Activated naive CD4-positive, alpha-beta T cell treated with anti-CD3 and anti-CD28 coated beads, Interleukin-2, amount 10 ng/mL, durations not matched to agents 7 days and 5 days (primary cell): ENCODE results near the gene NCAPH2.
A peak's percentile ranks its signal among the peaks of the same experiment; 100 is the strongest.

Experiments used
- CTCF ChIA-PET: fragments of 350-600 bp; sonication (Branson Sonifier 250); formaldehyde crosslinking; loops from one replicate; lab custom pipeline; 2021; ENCODE audit warnings: antibody characterized with exemption; lab: Charles Lee
- DNase-seq: peaks from one replicate; pipeline ENCODE4 v3.0.0-alpha.2; 2020
- H3K27ac Mint-ChIP-seq: one replicate; pipeline ENCODE4 v1.8.0; 2021; ENCODE audit warnings: mild to moderate bottlenecking, moderate library complexity, mixed read lengths
- H3K27me3 Mint-ChIP-seq: one replicate; pipeline ENCODE4 v1.8.0; 2021; ENCODE audit warnings: mild to moderate bottlenecking, mixed read lengths
- H3K36me3 Mint-ChIP-seq: one replicate; pipeline ENCODE4 v1.8.0; 2021; ENCODE audit warnings: mixed read lengths
- H3K4me1 Mint-ChIP-seq: one replicate; pipeline ENCODE4 v1.8.0; 2021; ENCODE audit warnings: mixed read lengths
- H3K4me3 Mint-ChIP-seq: one replicate; pipeline ENCODE4 v1.8.0; 2021; ENCODE audit warnings: mild to moderate bottlenecking, moderate library complexity, mixed read lengths
- H3K9me3 Mint-ChIP-seq: one replicate; pipeline ENCODE4 v1.8.0; 2021; ENCODE audit warnings: mixed read lengths

The NCAPH2 gene

DNA sequence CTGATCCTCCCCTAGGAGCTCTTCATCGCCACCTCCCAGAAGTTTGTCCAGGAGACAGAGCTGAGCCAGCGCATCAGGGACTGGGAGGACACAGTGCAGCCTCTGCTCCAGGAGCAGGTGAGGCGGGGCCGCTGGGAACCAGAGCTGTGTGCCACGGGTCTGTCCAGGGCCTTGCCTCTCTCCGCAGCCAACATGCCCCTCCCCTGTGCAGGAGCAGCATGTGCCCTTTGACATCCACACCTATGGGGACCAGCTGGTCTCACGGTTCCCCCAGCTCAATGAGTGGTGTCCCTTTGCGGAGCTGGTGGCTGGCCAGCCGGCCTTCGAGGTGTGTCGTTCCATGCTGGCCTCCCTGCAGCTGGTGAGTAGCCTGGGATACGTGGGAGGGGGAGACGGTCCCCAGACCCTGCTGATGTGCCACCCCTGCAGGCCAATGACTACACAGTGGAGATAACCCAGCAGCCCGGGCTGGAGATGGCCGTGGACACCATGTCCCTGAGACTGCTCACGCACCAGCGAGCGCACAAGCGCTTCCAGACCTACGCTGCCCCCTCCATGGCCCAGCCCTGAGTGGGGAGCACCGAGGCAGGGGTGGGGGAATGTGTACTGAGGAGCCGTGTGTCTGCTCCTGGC is 14.9 kb downstream of the NCAPH2 start:
- Mint-ChIP-seq H3K4me1 (peaks cover 24% of the 10 kb centered on the region), H3K9me3 (no peaks in the 10 kb centered on the region), H3K4me3 (peak overlapping the region; percentile 37), H3K27me3 (no peaks in the 10 kb centered on the region), H3K36me3 (peaks cover 18% of the 10 kb centered on the region), H3K27ac (no peak overlapping the region)
- CTCF ChIA-PET = interaction anchor here (1.1 to 1.6 kb wide), 2 partner anchors 14 to 98 kb away, joined by 4 read pairs; no protein-coding TSS in a partner anchor
- DNase-seq = no peak

DNA sequence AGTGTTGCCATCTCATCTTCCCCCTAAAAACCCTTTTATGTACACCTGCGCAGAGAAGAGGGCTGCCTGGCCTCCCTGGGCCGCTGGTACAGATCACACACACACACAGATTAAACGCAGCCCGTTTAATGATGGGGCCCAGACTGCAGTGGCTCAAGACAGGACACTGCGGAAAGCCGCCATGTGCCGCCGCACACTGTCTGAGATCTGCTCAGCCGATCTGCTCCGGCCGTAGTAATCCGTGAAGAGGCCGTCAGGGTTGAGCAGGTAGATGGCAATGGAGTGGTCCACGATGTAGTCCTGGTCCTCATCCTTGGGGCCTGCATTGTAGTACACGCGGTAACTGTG is 15.4 kb downstream of the NCAPH2 start:
- peaks cover 29% of the 10 kb centered on the region for H3K4me1 Mint-ChIP-seq
- H3K27me3 Mint-ChIP-seq = no peaks in the 10 kb centered on the region
- peak overlapping the region; percentile 33 for H3K4me3 Mint-ChIP-seq
- H3K9me3 Mint-ChIP-seq = no peaks in the 10 kb centered on the region
- H3K27ac Mint-ChIP-seq = peak overlapping the region; percentile 28
- CTCF ChIA-PET = interaction anchor here (1.1 to 2.9 kb wide), 2 partner anchors 8 to 15 kb away, joined by 4 to 16 read pairs; no protein-coding TSS in a partner anchor
- H3K36me3 Mint-ChIP-seq = peaks cover 18% of the 10 kb centered on the region
- no peak for DNase-seq

DNA sequence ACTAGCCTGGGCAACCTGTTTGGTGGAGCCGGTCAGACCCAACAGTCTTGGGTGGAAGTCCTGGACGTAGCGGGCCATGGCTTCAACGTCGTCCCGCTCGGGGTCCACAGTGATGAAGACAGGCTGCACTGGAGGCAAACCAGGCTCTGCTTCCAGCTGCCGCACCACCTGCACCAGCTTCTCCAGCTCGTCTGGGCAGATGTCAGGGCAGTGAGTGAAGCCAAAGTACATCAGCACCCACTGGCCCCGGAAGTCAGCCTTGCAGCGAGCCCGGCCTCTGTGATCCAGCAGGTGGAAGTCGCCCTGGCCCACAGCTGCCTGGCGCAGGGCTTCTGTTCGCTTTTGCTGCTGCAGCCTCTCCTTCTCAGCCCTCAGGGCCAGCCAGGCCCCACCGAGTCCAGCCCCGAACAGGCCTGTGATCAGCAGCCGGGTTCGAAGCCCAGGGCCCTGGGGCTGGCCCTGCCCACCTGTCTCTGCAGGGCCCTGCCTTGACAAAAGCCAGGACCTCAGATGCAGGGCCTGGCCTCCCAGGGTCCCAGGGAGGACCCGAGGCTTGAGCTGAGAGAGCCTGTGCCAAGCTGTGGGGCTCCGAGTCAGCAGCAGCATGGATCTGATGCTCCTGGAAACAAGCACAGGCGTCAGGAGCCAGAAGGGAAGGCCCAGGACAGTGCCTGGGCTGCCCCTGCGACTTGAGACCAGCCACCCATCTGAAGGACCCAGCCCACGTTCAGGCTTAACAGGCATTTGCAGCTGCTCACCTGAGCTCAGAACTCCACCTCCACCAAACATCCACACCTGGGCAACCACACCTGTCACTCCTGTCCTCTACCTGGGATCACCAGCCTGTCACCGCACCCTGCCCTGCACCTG is 16.0 kb downstream of the NCAPH2 start:
- peak; percentile 21 for DNase-seq
- peak overlapping the region; percentile 88 for H3K4me3 Mint-ChIP-seq
- H3K27me3 Mint-ChIP-seq = no peaks in the 10 kb centered on the region
- CTCF ChIA-PET = interaction anchor here (0.5 to 6.1 kb wide), 5 partner anchors 8 to 169 kb away, joined by 3 to 46 read pairs (median 16); partner anchors contain the start of genes KLHDC7B and SYCE3
- H3K27ac Mint-ChIP-seq = peak overlapping the region; percentile 95
- peaks cover 35% of the 10 kb centered on the region for H3K4me1 Mint-ChIP-seq
- peaks cover 18% of the 10 kb centered on the region for H3K36me3 Mint-ChIP-seq
- H3K9me3 Mint-ChIP-seq = no peaks in the 10 kb centered on the region

DNA sequence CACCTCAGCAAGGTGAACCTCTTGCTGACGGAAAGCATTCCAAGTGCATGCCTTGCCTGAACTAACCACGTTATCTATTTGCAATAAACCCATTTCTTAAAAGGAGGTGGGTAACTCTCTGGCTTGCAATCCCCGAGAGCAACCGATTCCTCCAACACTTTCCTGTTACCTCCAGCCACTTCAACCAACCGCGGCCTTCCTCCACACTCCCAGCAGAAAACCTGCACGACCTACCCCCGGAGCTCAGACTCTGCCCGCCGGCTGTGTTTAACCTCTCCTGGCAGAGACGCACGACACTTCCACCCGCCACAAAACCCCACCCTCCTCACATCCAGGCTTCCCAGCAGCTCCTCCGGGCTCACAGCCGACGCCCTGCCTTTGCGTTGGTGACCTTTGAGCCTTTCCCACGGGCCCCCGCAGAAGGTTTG is 16.7 kb downstream of the NCAPH2 start:
- no peaks in the 10 kb centered on the region for H3K27me3 Mint-ChIP-seq
- H3K9me3 Mint-ChIP-seq = no peaks in the 10 kb centered on the region
- DNase-seq = no peak
- H3K27ac Mint-ChIP-seq = peak overlapping the region; percentile 95
- peaks cover 37% of the 10 kb centered on the region for H3K4me1 Mint-ChIP-seq
- peak overlapping the region; percentile 88 for H3K4me3 Mint-ChIP-seq
- peaks cover 14% of the 10 kb centered on the region for H3K36me3 Mint-ChIP-seq
- CTCF ChIA-PET = interaction anchor here (0.5 to 6.1 kb wide), 7 partner anchors 9 to 170 kb away, joined by 3 to 46 read pairs (median 16); partner anchors contain the start of genes KLHDC7B, LMF2, NCAPH2 and SYCE3

DNA sequence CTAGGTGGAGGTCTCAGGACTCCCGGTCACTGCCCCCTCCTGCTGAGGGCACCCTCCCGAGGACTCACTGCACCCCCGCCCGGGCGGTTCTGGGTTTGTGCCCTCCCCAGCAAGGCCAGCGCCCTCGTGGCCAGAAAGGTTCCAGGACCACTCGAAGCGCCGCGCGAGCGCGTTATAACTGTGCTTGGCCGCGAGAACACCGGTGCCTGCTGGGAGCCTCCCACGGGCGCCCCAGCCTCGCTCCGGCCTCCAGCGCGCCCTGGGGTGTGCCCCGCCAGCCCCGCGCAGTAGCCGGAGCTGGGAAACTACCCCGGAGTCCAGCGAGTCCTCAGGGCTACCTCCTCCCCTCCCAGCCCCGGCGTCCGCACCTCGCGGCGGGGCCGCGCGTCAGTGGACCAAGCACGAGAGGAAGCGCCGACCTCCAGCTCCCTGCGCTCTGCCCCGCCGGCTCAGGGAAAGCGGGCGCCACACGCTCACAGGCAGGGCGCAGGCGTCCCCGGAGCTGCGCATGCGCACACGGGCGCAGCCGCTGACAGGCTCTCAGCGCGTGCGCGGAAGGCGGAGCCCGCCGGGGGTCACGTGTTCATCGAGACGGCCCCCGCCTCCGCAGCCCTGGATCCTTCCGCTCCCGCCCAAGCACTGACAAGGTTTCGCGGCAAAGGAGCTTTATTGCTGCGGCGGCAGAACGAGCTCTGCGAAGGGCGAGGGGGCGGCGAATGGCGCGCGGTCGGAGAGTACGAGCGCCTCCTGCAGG is 17.3 kb downstream of the NCAPH2 start, which contains the start of gene SCO2:
Gene SCO2 (minus strand): TSS at position 495 of the 754 bp plus-strand sequence. CDS start 1,187 bp downstream, outside the sequence.
- H3K27me3 Mint-ChIP-seq = no peaks in the 10 kb centered on the region
- peak within 1 kb of the TSS; percentile 88 for H3K4me3 Mint-ChIP-seq
- peak within 1 kb of the TSS; percentile 96 for H3K27ac Mint-ChIP-seq
- peaks cover 38% of the 10 kb centered on the region for H3K4me1 Mint-ChIP-seq
- H3K9me3 Mint-ChIP-seq = no peaks in the 10 kb centered on the region
- peaks cover 14% of the 10 kb centered on the region for H3K36me3 Mint-ChIP-seq
- peak; percentile 98 for DNase-seq
- CTCF ChIA-PET = interaction anchor here (0.7 to 6.1 kb wide), 17 partner anchors 10 to 274 kb away, joined by 3 to 46 read pairs (median 6); partner anchors contain the start of genes HDAC10, KLHDC7B, LMF2 and NCAPH2

DNA sequence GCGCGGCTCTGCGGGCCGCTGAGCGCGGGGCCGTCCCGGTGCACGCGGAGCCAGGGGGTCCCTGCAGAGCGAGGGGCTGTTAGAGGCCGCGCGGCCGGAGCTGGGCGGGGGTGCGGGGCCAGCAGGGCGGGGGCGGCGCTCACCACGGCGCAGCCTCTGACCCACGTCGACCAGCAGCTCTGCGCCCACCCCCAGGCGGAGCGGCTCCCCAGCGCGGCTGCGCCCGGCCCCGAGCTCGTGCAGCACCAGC is 17.8 kb downstream of the NCAPH2 start:
- Mint-ChIP-seq H3K4me3 (peak overlapping the region; percentile 88), H3K4me1 (peaks cover 38% of the 10 kb centered on the region), H3K36me3 (peaks cover 11% of the 10 kb centered on the region), H3K9me3 (no peaks in the 10 kb centered on the region), H3K27me3 (peaks cover 3% of the 10 kb centered on the region), H3K27ac (peak overlapping the region; percentile 93)
- no peak for DNase-seq
- CTCF ChIA-PET = interaction anchor here (0.5 to 6.1 kb wide), 17 partner anchors 10 to 274 kb away, joined by 3 to 46 read pairs (median 6); partner anchors contain the start of genes HDAC10, KLHDC7B, LMF2 and NCAPH2

DNA sequence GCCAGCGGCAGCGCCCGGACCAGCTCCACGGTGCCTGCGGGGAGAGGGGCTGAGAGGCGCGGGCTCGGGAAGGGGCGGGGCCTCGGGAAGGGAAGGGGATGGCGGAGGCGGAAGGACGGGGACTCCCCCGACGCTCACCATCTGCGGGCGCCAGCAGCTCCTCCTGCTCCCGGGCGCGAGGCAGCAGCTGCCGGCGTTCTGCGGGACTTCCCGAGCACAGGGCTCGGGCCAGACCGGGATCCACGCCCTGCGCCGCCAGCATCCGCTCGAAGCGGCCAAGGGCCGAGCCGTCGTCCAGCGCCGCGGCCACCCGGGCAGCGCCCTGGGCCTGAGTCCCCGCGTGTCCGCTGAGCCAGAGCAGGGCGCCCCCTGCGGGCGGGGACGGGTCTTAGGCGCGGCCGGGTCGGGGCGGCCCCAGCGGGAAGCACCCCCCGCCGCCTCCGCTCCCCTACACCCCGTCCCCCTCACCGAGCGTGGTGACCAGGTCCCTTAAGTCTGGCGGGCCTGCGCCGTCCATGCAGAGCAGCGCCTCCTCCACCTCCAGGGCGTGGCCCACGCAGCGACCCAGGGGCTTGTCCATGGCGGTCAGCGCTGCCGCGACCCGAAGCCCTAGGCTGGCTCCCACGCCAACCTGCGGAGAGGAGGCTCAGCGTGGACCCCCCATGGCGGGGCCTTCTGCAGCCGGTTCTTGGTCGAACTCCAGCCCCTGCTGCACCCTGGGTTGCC is 18.2 kb downstream of the NCAPH2 start:
- Mint-ChIP-seq H3K36me3 (peaks cover 9% of the 10 kb centered on the region), H3K27me3 (peaks cover 3% of the 10 kb centered on the region), H3K27ac (peak overlapping the region; percentile 96), H3K9me3 (no peaks in the 10 kb centered on the region), H3K4me1 (peaks cover 38% of the 10 kb centered on the region), H3K4me3 (peak overlapping the region; percentile 84)
- CTCF ChIA-PET = interaction anchor here (0.5 to 6.1 kb wide), 17 partner anchors 9 to 275 kb away, joined by 3 to 46 read pairs (median 6); partner anchors contain the start of genes HDAC10, KLHDC7B, LMF2 and NCAPH2
- peak; percentile 92 for DNase-seq

DNA sequence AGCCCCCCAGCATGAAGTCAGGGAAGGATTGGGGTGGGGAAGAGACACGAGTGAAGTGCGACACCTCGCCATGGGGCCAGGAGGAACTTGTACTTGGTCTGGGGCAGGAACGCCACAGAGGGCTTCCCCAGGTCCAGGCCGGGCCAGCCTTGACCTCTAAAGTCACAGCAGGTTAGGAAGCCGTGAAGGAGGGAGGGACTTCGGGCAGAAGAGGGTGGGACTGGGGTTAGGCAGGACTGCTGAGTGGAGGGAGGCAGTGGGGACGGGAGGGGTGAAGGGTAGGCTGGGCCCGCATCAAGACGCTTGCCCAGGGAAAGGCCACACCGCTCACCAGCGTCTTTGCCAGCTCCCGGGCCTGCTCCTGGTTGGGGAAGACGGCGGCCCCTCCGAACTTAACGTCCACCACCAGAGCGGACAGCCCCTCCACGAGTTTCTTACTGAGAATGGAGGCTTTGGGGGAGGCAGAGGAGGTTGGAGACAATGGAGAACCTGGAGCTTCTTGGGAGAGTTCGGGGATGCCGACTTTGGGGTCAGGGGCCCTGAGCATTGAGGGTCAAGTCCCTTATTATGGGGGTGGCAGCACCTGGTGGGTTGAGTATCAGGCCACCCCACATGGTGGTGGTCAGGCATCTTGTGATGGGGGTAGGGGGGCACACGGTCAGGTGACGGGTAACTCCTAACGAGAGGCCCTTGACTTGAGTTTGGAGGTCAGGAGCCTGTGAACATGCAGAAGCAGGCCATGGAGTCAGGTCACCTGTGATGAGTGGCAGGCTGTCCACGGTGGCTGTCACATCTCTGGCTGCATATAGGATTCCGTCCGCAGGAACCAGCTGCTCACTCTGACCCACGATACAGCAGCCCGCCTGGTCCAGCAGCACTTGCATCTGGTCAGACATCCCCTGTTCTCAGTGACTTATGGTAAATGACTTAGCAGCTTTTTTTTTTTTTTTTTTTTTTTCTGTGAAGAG is 19.1 kb downstream of the NCAPH2 start:
- peaks cover 38% of the 10 kb centered on the region for H3K4me1 Mint-ChIP-seq
- H3K27me3 Mint-ChIP-seq = peaks cover 3% of the 10 kb centered on the region
- H3K9me3 Mint-ChIP-seq = no peaks in the 10 kb centered on the region
- DNase-seq = peak; percentile 60
- peak overlapping the region; percentile 96 for H3K27ac Mint-ChIP-seq
- CTCF ChIA-PET = interaction anchor here (0.6 to 6.1 kb wide), 4 partner anchors 9 to 94 kb away, joined by 3 to 46 read pairs (median 16); partner anchors contain the start of genes KLHDC7B and SYCE3
- peaks cover 9% of the 10 kb centered on the region for H3K36me3 Mint-ChIP-seq
- H3K4me3 Mint-ChIP-seq = peak overlapping the region; percentile 84

DNA sequence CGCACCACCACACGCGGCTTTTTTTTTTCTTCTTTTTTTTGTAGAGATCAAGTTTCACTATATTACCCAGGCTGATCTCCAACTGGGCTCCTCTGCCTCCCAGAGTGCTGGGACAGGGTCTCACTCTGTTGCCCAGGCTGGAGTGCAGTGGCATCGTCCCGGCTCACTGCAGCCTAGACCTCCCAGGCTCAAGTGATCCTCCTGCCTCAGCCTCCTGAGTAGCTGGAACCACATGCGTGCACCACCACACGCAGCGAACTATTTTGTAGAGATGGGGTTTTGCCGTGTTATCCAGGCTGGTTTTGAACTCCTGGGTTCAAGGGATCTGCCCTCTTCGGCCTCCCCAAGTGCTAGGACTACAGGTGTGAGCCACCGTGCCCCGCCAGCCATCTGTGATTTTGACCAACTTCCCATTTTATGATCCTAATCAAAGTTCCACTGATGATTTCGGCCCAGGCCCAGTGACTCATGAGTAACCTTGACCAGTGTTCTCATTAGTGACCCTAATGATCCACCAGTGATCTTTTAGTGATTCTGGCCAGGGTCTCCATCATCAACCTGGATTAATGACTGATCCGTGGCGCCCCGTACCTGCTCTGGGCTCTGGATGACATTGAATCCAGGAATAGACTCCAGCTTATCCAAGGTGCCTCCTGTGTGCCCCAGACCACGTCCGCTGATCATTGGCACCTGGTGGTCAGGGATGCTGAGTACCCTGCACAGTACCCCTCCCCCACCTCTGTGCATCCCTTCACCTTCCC is 20.1 kb downstream of the NCAPH2 start:
- CTCF ChIA-PET = interaction anchor here (1.2 to 6.1 kb wide), 5 partner anchors 11 to 93 kb away, joined by 4 to 46 read pairs (median 6); partner anchors contain the start of genes KLHDC7B and SYCE3
- no peaks in the 10 kb centered on the region for H3K9me3 Mint-ChIP-seq
- H3K27ac Mint-ChIP-seq = peak overlapping the region; percentile 96
- H3K4me3 Mint-ChIP-seq = peak overlapping the region; percentile 84
- H3K4me1 Mint-ChIP-seq = peaks cover 45% of the 10 kb centered on the region
- H3K27me3 Mint-ChIP-seq = peaks cover 3% of the 10 kb centered on the region
- peak; percentile 20 for DNase-seq
- peaks cover 9% of the 10 kb centered on the region for H3K36me3 Mint-ChIP-seq

DNA sequence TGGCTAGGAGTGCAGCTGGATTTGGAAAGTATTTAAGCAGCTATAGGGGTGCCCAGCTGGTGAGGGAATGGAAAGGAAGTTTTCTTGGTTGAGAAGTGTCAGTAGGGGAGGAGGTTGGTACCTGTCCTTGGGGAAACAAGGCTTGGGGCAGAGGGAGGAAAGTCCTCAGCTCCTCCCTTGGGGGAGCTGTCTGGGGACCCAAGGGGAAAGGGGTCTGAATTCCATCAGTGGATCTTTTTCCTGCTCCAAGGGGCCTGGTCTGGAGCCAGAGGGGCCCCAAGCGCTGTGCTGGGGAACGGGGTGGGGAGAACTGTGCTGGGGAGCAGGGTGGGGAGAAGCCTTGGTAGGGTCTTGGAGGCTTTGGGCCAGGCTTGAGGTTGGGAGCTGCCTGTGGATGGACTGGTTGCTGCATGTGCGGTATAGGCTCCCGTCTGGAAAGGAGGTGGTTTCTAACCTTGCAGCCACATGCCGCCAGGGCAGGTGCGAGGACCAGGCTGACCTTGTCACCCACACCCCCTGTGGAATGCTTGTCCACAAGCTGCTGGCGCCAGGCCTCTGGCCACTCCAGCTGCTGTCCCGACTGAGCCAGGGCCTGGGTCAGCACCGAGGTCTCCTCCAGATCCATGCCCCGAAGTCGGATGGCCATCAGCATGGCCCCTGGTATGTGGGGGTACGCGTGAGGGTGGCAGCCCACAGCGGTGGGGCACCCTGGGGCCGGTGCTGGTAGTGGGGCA is 20.8 kb downstream of the NCAPH2 start:
- Mint-ChIP-seq H3K4me3 (peak overlapping the region; percentile 84), H3K27me3 (peaks cover 3% of the 10 kb centered on the region), H3K4me1 (peaks cover 50% of the 10 kb centered on the region), H3K27ac (peak overlapping the region; percentile 96), H3K36me3 (peaks cover 6% of the 10 kb centered on the region), H3K9me3 (no peaks in the 10 kb centered on the region)
- CTCF ChIA-PET = interaction anchor here (1.2 to 6.1 kb wide), 5 partner anchors 11 to 93 kb away, joined by 4 to 46 read pairs (median 6); partner anchors contain the start of genes KLHDC7B and SYCE3
- peak; percentile 20 for DNase-seq

DNA sequence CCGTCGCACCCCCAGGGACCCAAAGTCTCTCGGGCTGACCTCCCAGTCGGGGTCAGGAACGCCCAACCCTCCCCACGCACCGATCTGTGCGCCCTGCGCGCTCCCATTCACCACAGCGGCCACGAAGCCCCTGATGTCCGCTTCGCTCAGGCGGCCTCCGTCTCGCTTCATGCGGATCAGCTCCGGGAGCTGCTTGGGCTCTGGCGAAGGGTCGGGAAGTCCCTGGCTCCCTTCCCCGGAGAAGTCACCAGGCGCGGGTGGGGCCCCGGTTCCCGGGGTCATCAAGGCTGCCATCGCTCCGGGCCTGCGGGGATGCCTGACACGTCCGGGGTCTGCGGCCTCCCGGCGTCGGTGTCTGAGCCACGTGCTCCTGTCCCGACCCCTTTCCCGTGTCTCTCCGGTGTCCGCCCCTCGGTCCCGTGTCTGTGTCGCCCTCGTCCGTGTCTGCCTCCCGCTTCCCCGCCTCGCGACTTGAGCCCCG is 21.4 kb downstream of the NCAPH2 start:
- H3K27ac Mint-ChIP-seq = peak overlapping the region; percentile 88
- peak overlapping the region; percentile 84 for H3K4me3 Mint-ChIP-seq
- H3K36me3 Mint-ChIP-seq = peaks cover 5% of the 10 kb centered on the region
- no peaks in the 10 kb centered on the region for H3K9me3 Mint-ChIP-seq
- CTCF ChIA-PET = interaction anchor here (1.3 to 6.1 kb wide), 3 partner anchors 10 to 92 kb away, joined by 6 to 46 read pairs (median 8); no protein-coding TSS in a partner anchor
- H3K4me1 Mint-ChIP-seq = peaks cover 53% of the 10 kb centered on the region
- no peak for DNase-seq
- H3K27me3 Mint-ChIP-seq = peaks cover 3% of the 10 kb centered on the region
